Ascending aorta (tissue), 2 donors: ENCODE measurements around the gene SMURF2. TPM values are rescaled to one million over a fixed set of nuclear protein-coding genes. Genes with fewer than 3 reads are reported as not detected.
"Not testable (repeated sequence)": the region's sequence is repeated elsewhere in the genome, so short reads cannot be mapped to it uniquely, and the experiment has no call there.

Experiments
- DNase-seq, 2 donors: peaks; one replicate each; pipeline ENCODE4 v3.0.0-alpha.2; 2019; ENCODE audit warnings: low spot score in 2 of 2
- H3K27ac ChIP-seq, 2 donors: fragments of 200-600 bp; sonication (generic); one replicate each; pipeline ENCODE4 v1.5.1; 2016 to 2017; ENCODE audit warnings: mild to moderate bottlenecking in 1 of 2
- H3K27me3 ChIP-seq: fragments of 200-600 bp; sonication (generic); one replicate; pipeline ENCODE4 v1.5.1; 2017
- H3K36me3 ChIP-seq, 2 donors: fragments of 200-600 bp; sonication (generic); one replicate each; pipeline ENCODE4 v1.5.1; 2016
- H3K4me1 ChIP-seq, 2 donors: fragments of 200-600 bp; sonication (generic); one replicate each; pipeline ENCODE4 v1.5.1; 2016 to 2017; ENCODE audit warnings: mild to moderate bottlenecking in 1 of 2
- H3K4me3 ChIP-seq, 2 donors: fragments of 200-600 bp; sonication (generic); one replicate each; pipeline ENCODE4 v1.5.1; 2016 to 2017; ENCODE audit warnings: mild to moderate bottlenecking in 1 of 2
- H3K9me3 ChIP-seq, 2 donors: fragments of 200-600 bp; sonication (generic); one replicate each; pipeline ENCODE4 v1.5.1; 2016
- intact Hi-C: fragments of 100-400 bp; cut with DNase I; formaldehyde crosslinking; loops from one replicate; pipeline ENCODE4 v1.15.1; 2023
- total RNA-seq: library from RNA; depleted of rRNA; stranded (reverse); fragments of >200 nt; gene quantifications from one replicate; pipeline ENCODE4 v1.1.0, GENCODE V29; 2016
- TF ChIP-seq, protein P1 (sequence below), 3 experiments: fragments of 200-600 bp in 2 of 3; fragments of 450-650 bp in 1 of 3; sonication (generic) in 2 of 3; IDR thresholded peaks; one replicate each; pipeline ENCODE4 v1.5.1; 2016 to 2019; ENCODE audit warnings: antibody characterized with exemption in 3 of 3, mild to moderate bottlenecking in 1 of 3, moderate library complexity in 1 of 3

SMURF2 gene
- total RNA-seq, 1 donor from 2014 or later: 17.6 TPM

DNA sequence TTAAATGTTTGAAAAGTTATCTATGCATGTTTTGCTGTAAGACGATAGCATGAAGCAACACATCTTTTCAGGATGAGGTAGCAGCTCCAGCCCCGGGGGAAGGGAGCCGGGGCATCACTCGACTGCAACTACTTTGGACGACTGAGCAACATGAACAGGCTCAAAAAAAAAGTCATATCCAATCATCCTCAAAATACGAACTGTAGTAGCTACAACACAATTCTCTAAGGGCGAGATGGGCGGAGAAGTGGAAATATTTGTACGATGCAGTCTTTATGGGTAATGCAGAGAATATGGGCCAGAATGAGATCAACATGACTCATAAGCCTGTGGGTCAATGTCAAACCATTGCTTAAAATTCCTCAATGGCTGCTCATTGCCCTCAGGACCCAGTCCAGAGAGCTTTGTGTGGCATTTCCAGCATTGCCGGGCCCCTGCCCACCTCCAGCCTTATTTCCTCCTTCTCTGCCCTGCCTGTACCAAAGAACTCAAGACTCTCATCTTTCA lies 17.7 kb upstream of the SMURF2 start:
- H3K27ac ChIP-seq: no peak overlapping the region
- H3K36me3 ChIP-seq: no peaks in the 10 kb centered on the region
- TF ChIP-seq, protein P1, sequence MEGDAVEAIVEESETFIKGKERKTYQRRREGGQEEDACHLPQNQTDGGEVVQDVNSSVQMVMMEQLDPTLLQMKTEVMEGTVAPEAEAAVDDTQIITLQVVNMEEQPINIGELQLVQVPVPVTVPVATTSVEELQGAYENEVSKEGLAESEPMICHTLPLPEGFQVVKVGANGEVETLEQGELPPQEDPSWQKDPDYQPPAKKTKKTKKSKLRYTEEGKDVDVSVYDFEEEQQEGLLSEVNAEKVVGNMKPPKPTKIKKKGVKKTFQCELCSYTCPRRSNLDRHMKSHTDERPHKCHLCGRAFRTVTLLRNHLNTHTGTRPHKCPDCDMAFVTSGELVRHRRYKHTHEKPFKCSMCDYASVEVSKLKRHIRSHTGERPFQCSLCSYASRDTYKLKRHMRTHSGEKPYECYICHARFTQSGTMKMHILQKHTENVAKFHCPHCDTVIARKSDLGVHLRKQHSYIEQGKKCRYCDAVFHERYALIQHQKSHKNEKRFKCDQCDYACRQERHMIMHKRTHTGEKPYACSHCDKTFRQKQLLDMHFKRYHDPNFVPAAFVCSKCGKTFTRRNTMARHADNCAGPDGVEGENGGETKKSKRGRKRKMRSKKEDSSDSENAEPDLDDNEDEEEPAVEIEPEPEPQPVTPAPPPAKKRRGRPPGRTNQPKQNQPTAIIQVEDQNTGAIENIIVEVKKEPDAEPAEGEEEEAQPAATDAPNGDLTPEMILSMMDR (IDR thresholded peaks at IDR 0.05): no peak
- no peaks in the 10 kb centered on the region for H3K4me1 ChIP-seq
- intact Hi-C loops: no loop called here
- H3K9me3 ChIP-seq: no peaks in the 10 kb centered on the region
- DNase-seq: peak in 1 of 2 donors; percentile 65
- no peaks in the 10 kb centered on the region for H3K27me3 ChIP-seq
- no peak overlapping the region for H3K4me3 ChIP-seq

DNA sequence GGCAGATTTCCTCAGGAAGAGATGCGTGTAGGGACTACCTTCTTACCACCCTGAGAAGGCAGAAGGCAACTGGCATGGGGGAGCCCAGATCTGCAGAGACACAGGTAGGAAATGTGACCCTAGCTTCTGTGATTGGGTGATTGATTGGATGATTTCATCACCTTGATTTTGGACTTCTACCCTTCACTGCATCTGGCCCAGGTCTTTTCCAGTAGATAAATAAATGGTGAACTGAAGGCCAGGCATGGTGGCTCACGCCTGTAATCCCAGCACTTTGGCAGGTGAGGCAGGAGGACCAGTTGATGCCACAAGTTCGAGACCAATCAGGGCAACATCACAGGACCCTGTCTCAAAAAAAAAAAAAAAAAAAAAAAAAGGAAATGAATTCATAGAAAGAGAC lies 14.7 kb upstream of the SMURF2 start:
- TF ChIP-seq, protein P1 (IDR thresholded peaks at IDR 0.05): no peak
- Histone ChIP-seq H3K27me3 (no peaks in the 10 kb centered on the region), H3K4me1 (no peaks in the 10 kb centered on the region), H3K36me3 (no peaks in the 10 kb centered on the region), H3K9me3 (no peaks in the 10 kb centered on the region), H3K4me3 (no peak overlapping the region), H3K27ac (no peak overlapping the region)
- DNase-seq: no peak
- intact Hi-C loops: no loop called here

DNA sequence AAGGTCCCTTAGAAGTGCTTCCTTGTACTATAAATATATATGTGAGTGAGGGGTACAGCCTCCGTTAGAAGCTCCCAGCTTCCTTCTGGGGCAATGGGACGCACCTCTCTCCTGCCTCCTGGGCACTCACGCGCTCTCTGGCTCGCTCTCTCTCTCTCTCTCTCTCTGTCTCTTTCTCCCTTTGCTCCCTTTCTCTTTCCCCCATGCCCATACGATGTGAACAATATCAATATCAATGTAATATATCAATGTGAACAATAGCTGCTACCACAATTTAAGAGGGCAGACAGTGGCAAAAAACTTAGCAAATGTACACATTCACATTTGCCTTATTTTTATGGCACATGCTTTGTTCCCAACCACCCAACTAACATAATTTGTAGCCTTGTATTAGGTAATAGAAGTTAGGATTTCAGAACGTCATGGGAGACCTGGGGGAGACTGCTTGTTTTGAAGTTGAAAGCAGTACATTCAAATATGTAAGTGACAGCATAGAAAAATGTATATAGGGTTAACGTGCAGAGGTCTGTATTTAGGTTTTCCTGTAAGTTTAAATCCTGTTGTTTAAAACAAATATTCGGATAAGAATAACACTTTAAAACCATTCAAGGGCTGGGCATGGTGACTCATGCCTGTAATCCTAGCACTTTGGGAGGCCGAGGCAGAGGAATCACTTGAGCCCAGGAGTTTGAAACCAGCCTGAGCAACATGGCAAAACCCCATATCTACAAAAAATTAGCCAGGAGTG lies 8.9 kb upstream of the SMURF2 start:
- H3K4me3 ChIP-seq, H3K9me3 ChIP-seq, H3K27me3 ChIP-seq, H3K4me1 ChIP-seq, H3K36me3 ChIP-seq, intact Hi-C loops, H3K27ac ChIP-seq, DNase-seq: not testable (repeated sequence)

DNA sequence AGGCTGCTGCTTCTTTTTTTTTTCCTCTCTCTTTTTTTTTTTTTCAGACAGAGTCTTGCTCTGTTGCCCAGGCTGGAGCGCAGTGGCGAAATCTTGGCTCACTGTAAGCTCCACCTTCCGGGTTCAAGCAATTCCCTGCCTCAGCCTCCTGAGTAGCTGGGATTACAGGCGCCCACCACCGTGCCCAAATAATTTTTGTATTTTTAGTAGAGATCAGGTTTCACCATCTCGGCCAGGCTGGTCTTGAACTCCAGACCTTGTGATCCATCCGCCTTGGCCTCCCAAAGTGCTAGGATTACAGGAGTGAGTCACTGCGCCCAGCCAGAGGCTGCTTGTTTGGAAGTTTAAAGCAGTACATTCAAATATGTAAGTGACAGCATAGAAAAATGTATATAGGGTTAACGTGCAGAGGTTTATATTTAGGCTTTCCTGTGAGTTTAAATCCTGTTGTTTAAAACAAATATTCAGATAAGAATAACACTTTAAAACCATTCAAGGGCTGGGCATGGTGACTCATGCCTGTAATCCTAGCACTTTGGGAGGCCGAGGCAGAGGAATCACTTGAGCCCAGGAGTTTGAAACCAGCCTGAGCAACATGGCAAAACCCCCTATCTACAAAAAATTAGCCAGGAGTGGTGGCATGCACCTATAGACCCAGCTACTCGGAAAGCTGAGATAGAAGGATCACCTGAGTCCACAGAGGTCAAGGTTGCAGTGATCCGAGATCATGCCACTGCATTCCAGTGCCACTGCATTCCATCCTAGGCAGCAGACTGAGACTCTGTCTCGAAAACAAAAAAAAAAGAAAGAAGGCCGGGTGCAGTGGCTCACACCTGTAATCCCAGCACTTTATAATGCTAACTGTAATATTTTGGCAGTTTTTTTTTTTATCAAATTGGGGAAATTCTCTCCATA lies 6.0 kb upstream of the SMURF2 start:
- H3K27me3 ChIP-seq: not testable (repeated sequence)

DNA sequence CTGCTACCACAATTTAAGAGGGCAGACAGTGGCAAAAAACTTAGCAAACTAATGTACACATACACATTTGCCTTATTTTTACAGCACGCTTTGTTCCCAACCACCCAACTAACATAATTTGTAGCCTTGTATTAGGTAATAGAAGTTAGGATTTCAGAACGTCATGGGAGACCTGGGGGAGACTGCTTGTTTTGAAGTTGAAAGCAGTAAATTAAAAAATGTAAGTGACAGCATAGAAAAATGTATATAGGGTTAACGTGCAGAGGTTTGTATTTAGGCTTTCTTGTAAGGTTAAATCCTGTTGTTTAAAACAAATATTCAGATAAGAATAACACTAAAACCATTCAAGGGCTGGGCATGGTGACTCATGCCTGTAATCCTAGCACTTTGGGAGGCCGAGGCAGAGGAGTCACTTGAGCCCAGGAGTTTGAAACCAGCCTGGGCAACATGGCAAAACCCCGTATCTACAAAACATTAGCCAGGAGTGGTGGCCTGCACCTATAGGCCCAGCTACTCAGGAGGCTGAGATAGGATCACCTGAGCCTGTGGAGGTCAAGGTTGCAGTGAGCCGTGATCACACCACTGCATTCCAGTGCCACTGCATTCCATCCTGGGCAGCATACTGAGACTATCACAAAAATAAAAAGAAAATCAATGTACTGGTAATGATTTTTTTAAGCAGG lies 2.3 kb upstream of the SMURF2 start:
- intact Hi-C loops: loop anchor here (5.0 kb wide), 2 partner anchors 78 to 157 kb away; partner anchors contain the start of genes CEP95 and DDX5
- not testable (repeated sequence) for H3K36me3 ChIP-seq, DNase-seq, H3K27ac ChIP-seq, H3K27me3 ChIP-seq, H3K4me1 ChIP-seq, H3K4me3 ChIP-seq, H3K9me3 ChIP-seq

More for the DNA sequence above, 6.0 kb upstream of the SMURF2 start:
- intact Hi-C loops, H3K9me3 ChIP-seq, DNase-seq, H3K36me3 ChIP-seq, H3K4me3 ChIP-seq, H3K4me1 ChIP-seq, H3K27ac ChIP-seq: not testable (repeated sequence)

DNA sequence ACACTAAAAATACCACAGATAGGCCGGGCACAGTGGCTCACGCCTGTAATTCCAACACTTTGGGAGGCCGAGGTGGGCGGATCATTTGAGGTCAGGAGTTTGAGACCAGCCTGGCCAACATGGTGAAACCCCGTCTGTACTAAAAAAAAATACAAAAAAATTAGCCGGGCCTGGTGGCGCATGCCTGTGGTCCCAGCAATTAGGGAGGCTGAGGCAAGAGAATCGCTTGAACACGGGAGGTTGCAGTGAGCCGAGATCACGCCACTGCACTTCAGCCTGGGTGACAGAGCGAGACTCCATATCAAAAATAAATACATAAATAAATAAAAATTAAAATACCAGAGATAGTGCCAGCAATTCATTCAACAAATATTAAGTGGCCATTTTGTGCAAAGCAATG lies 1.7 kb upstream of the SMURF2 start:
- not testable (repeated sequence) for H3K36me3 ChIP-seq, H3K27ac ChIP-seq, H3K27me3 ChIP-seq, DNase-seq, H3K9me3 ChIP-seq, H3K4me3 ChIP-seq
- intact Hi-C loops: loop anchor here (5.0 kb wide), 2 partner anchors 78 to 157 kb away; partner anchors contain the start of genes CEP95 and DDX5
- H3K4me1 ChIP-seq: peaks cover 0 to 10% of the 10 kb centered on the region in 2 donors

DNA sequence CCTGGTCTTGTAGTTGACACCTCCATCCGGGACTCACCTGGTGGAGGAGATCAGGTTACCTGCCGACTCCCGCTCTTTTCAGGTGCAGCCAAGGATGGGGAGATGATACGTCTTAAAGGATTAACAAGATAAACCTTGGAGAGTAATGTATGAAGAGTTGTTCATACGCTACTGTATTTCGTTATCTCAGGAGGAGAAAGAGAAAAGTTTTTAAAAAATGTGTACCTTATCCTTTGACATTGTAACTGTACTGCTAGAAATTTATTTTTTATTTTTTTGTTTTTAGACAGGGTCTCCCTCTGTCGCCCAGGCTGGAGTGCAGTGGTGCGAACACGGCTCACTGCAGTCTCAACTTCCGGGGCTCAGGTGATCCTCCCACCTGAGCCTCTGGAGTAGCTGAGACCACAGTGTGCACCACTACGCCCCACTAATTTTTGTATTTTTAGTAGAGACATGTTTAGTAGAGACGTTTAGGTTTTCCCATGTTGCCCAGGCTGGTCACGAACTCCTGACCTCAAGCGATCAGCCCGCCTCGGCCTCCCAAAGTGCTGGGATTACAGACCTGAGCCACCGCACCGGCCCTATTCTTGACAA lies 764 bp upstream of the SMURF2 start:
- H3K4me3 ChIP-seq: peak overlapping the region; percentile 74 to 98
- TF ChIP-seq, protein P1 (IDR thresholded peaks at IDR 0.05): no peak
- intact Hi-C loops: loop anchor here (5.0 kb wide), 2 partner anchors 79 to 156 kb away; partner anchors contain the start of genes CEP95 and DDX5
- H3K4me1 ChIP-seq: peaks cover 0 to 10% of the 10 kb centered on the region in 2 donors
- H3K27me3 ChIP-seq: no peaks in the 10 kb centered on the region
- no peaks in the 10 kb centered on the region for H3K9me3 ChIP-seq
- DNase-seq: no peak
- no peaks in the 10 kb centered on the region for H3K36me3 ChIP-seq
- peak overlapping the region; percentile 86 for H3K27ac ChIP-seq
